ENCODE results near the gene SLC25A46.

SLC25A46 gene

DNA sequence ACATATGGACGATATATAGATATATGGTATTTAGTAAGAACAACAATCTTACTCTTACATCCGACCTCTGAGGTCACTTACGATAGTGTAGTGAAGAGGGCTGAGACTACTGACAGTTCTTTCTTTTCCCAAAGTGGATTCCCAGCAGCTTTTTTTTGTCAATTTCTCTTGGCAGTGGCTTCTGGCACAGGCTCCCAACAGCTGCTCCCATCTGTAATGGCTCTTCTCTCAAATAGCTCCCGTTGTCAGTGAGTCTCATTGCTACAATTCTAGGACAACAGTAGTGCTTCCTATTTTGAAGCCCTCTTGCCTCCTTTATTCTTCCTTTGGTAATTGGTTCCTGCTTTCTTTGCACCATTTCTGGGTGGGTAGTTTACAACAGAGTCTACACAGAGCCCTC, 68.4 kb downstream of the SLC25A46 start:
- no peaks in the 10 kb centered on the region for H3K36me3 ChIP-seq (ENCODE audit: insufficient read depth, low read length)
- no peaks in the 10 kb centered on the region for H3K9me3 ChIP-seq (ENCODE audit: low read depth, low read length)
- H3K4me3 ChIP-seq: no peak overlapping the region
- TF ChIP-seq POLR2AphosphoS5 (IDR thresholded peaks at IDR 0.05; ENCODE audit: borderline replicate concordance, low read depth, low read length): no peak
- TF ChIP-seq EZH2 (IDR thresholded peaks at IDR 0.05): no peak
- TF ChIP-seq FOXP2 (optimal IDR thresholded peaks at IDR 0.05; ENCODE audit: control extremely low read depth, extremely low read length, insufficient read depth): no peak
- no peak for DNase-seq (ENCODE audit: low read depth, low spot score)
- H3K27ac ChIP-seq: no peak overlapping the region
- no peak overlapping the region for H3K9ac ChIP-seq (ENCODE audit: insufficient read length)

- DNase-seq (ENCODE audit: low read depth, low spot score): no peak
- no peak overlapping the region for H3K27ac ChIP-seq
- TF ChIP-seq FOXP2 (optimal IDR thresholded peaks at IDR 0.05; ENCODE audit: control extremely low read depth, extremely low read length, insufficient read depth) (no peak), EZH2 (IDR thresholded peaks at IDR 0.05) (no peak), POLR2AphosphoS5 (IDR thresholded peaks at IDR 0.05; ENCODE audit: borderline replicate concordance, low read depth, low read length) (no peak)
- no peaks in the 10 kb centered on the region for H3K9me3 ChIP-seq (ENCODE audit: low read depth, low read length)
- no peaks in the 10 kb centered on the region for H3K36me3 ChIP-seq (ENCODE audit: insufficient read depth, low read length)
- H3K9ac ChIP-seq (ENCODE audit: insufficient read length): no peak overlapping the region
- H3K4me3 ChIP-seq: no peak overlapping the region
Observed at GRCh38 chr5:110809006-110809405, 70.2 kb downstream of the SLC25A46 start.

Measured in SK-N-MC (cell line).